HAP-1 (cell line): Measurements from ENCODE around the gene CHADL.

Experiments used
- DNase-seq, 2 experiments: peaks; one replicate each; pipeline ENCODE4 v3.0.0-alpha.2; 2016 to 2020; ENCODE audit warnings: low spot score in 2 of 2
- H3K27me3 ChIP-seq: fragments of 250-450 bp; sonication (Bioruptor Pico); 2 replicates; pipeline ENCODE4 v1.5.1; 2020; ENCODE audit warnings: low read depth, mild to moderate bottlenecking, moderate library complexity
- H3K36me3 ChIP-seq: fragments of 250-450 bp; sonication (Bioruptor Pico); replicated peaks from 2 replicates; pipeline ENCODE4 v1.5.1; 2020; ENCODE audit warnings: mild to moderate bottlenecking
- H3K4me1 ChIP-seq: fragments of 250-450 bp; sonication (Bioruptor Pico); 2 replicates; pipeline ENCODE4 v1.5.1; 2020; ENCODE audit warnings: mild to moderate bottlenecking
- H3K4me3 ChIP-seq: fragments of 250-450 bp; sonication (Bioruptor Pico); 2 replicates; pipeline ENCODE4 v1.5.1; 2020; ENCODE audit warnings: mild to moderate bottlenecking, moderate library complexity
- H3K9me3 ChIP-seq: fragments of 250-450 bp; sonication (Bioruptor Pico); 2 replicates; pipeline ENCODE4 v1.5.1; 2020; ENCODE audit warnings: mild to moderate bottlenecking, moderate library complexity
- in situ Hi-C: fragments of 300-500 bp; cut with MboI; formaldehyde crosslinking; loops from 3 replicates; pipeline ENCODE4 v1.14.3; 2020; ENCODE audit warnings: low sequenced_read_pairs, inconsistent platforms, mixed read lengths

The CHADL gene, protein sequence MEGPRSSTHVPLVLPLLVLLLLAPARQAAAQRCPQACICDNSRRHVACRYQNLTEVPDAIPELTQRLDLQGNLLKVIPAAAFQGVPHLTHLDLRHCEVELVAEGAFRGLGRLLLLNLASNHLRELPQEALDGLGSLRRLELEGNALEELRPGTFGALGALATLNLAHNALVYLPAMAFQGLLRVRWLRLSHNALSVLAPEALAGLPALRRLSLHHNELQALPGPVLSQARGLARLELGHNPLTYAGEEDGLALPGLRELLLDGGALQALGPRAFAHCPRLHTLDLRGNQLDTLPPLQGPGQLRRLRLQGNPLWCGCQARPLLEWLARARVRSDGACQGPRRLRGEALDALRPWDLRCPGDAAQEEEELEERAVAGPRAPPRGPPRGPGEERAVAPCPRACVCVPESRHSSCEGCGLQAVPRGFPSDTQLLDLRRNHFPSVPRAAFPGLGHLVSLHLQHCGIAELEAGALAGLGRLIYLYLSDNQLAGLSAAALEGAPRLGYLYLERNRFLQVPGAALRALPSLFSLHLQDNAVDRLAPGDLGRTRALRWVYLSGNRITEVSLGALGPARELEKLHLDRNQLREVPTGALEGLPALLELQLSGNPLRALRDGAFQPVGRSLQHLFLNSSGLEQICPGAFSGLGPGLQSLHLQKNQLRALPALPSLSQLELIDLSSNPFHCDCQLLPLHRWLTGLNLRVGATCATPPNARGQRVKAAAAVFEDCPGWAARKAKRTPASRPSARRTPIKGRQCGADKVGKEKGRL

DNA sequence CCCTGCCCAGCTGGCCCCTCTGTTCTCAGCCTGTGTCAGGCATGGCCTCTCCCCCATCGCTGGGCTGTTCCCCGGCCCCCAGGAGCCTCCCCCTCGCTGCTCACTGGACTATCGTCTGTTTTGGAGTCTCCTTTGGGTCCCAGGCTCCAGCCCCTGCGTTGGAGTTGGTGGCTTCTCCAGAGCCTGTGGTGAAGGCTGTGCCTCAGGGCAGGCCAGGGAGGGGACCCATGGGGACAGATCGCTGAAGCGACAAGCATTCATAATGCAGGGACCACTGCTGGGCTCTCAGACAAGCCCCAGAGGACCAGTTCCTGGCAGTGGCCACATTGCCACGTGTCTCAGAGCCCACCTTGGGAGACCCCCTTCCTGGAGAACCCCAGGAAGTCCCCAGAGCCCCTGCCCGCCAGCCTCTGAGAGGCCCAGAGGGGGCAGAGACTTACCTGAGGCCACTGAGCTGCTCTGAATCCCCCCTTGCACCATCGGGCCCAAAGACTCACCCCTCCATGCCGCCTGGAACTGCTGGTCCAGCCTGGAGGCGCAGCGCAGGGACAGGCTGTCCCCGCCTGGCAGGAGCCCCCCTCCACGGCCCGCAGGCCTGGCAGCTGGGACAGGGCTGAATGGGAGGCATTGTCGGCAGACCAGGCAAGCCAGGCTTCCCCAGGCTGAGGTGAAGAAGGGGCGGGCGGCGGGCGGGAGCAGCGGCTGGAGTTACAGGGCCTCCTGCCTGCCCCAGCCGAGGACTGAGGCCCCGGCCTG lies at the start of gene CHADL:
Gene CHADL (minus strand): TSS at position 555 of the 756 bp plus-strand sequence. CDS start 50 bp downstream, at position 505.
- DNase-seq = no peak
- Histone ChIP-seq H3K36me3 (peaks cover 5% of the 10 kb centered on the region), H3K9me3 (no peaks in the 10 kb centered on the region), H3K27me3 (no peaks in the 10 kb centered on the region), H3K4me3 (no peak within 1 kb of the TSS), H3K4me1 (peaks cover 3% of the 10 kb centered on the region)
- in situ Hi-C loops = no loop called here

DNA sequence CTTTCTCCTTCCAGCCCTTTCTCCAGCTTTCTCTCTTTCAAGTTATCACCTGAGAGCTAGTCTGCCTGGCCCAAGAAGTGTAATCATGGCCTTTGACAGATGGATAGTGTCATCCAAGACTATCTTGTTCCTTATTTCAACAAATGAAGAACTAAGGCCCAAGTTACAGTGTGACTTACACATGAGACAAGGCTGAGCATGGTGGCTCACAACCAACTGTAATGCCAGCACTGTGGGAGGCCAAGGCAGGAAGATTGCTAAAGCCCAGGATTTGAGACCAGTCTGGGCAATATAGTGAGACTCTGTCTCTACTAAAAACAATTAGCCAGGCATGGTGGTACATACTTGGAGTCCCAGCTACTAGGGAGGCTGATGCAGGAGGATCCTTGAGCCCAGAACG lies 48.9 kb upstream of the CHADL start:
- peaks cover 3% of the 10 kb centered on the region for H3K36me3 ChIP-seq
- H3K4me3 ChIP-seq = no peak overlapping the region
- in situ Hi-C loops = no loop called here
- DNase-seq = no peak
- H3K9me3 ChIP-seq = no peaks in the 10 kb centered on the region
- H3K27me3 ChIP-seq = no peaks in the 10 kb centered on the region
- H3K4me1 ChIP-seq = peaks cover 12% of the 10 kb centered on the region

DNA sequence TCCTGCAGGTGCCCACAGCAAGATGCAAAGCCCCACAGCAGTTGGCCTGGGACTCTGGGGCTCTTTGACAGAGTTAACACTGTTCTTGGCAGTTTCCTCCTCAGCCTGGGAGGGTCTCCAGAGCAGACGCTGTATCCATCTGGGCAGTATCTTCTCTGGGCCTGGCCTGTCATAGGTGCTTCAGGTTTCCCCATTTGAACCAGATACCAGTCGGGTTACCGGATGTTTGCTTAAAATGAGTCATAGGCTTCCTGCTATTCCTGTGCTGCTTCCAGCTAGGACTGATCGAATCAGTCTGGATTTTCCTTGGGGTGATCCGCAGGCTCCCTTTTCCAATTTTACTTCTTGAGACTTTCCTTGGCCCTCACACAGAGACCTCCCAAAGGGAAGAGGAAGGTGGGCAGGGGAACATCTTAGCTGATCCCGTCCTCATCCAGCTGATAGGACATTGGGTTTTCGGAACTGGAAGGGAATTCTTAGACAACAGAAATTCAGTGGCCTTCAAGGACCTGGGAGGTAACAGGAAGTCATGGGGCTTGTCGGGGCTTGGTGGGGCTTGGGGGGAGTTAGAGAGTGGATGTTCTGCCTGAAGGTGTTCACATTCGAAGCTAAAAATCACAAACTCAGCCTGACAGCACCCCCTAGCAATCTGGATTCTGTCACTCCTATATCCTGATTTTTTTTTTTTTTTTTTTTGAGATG lies 47.7 kb upstream of the CHADL start:
- DNase-seq = no peak
- no peak overlapping the region for H3K4me3 ChIP-seq

DNA sequence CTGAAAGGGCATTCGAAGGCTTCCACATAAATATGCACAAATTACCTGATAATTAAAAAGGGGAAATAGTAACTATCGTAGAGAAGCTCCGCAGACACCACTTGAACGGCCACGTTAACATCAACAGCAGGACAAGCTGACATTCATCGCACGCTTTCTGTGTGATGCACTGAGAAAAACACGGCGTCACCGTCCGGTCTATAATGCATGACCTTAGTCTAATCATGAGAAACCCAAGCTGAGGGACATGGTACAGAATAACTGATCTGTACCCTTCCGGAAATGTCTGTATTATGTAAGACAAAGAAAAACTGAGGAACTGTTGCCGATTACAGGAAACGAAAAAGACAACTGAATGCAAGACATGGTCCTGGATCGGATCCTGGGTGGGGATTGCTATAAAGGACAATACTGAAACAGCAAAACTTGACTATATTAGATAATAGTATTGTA lies 45.9 kb upstream of the CHADL start:
- Histone ChIP-seq H3K36me3 (peaks cover 32% of the 10 kb centered on the region), H3K4me1 (peaks cover 13% of the 10 kb centered on the region), H3K9me3 (no peaks in the 10 kb centered on the region), H3K4me3 (peak overlapping the region; percentile 91), H3K27me3 (no peaks in the 10 kb centered on the region)
- in situ Hi-C loops = no loop called here
- peak in 1 of 2 experiments; percentile 23 for DNase-seq

More for the DNA sequence above, 47.7 kb upstream of the CHADL start:
- Histone ChIP-seq H3K9me3 (no peaks in the 10 kb centered on the region), H3K4me1 (peaks cover 13% of the 10 kb centered on the region), H3K27me3 (no peaks in the 10 kb centered on the region), H3K36me3 (peaks cover 16% of the 10 kb centered on the region)
- in situ Hi-C loops = no loop called here

DNA sequence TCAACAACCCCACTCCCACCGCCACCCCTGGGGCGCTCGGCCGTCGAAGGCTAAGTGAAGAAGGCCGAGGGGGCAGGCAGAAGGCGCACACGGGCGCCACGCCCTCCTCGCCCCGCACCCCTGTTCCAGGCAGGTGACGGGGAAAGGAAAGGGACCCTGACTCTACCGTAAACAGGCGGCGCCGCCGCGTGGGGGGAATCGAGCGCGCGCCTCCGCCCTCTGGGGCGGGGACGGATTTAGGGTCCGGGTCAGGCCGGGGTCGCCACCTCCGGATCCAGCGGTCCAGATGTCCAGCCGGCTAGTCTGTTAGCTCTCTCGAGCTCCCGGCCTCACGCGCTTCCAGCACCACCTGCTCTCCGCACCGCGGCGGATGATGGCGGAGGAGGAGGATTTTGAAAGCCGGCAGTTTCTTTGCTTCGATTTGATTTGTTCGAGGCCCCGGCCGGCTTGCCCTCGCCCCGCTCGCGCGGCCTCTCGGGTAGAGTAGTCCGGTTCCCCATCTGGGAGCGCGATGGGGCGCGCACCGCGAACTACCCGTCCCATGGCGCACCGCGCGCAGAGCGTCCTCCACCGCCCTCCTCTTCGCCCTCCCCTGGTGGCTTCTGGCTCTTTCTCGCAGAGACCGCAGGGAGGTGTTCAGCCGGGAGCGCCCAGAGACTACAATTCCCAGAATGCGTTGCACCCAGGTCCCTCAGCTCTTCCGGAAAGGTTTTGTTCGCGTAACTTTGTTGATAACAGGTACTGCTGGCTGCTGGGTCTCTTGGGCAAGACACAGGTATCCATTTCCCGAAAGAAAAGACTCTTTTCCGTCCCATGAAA lies 45.3 kb upstream of the CHADL start, which contains the start of gene RANGAP1:
Gene RANGAP1 (minus strand): TSS at position 368 of the 819 bp plus-strand sequence. CDS start 5,143 bp downstream, outside the sequence.
- in situ Hi-C loops = no loop called here
- Histone ChIP-seq H3K4me3 (peak within 1 kb of the TSS; percentile 91), H3K27me3 (no peaks in the 10 kb centered on the region), H3K4me1 (peaks cover 11% of the 10 kb centered on the region), H3K9me3 (no peaks in the 10 kb centered on the region), H3K36me3 (peaks cover 38% of the 10 kb centered on the region)
- peak; percentile 98 for DNase-seq

DNA sequence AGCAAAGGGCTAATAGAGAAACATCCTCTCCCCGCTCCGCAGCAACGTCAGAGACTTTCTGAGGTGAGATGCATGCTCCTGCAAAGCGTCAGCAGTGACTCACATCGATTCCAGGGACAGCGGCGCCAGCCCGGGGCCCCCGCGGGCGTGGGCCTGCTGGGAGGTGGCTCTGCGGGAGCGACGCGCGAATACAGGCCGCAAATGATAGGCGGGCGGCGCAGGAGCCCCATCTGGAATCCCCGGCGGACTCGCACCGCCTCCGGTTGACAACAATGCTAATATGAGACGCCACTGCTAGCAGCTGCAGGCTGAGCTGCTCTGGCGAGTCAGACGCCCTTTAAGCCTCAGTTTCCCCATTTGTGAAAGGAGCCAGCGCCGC lies 44.7 kb upstream of the CHADL start:
- peaks cover 5% of the 10 kb centered on the region for H3K4me1 ChIP-seq

DNA sequence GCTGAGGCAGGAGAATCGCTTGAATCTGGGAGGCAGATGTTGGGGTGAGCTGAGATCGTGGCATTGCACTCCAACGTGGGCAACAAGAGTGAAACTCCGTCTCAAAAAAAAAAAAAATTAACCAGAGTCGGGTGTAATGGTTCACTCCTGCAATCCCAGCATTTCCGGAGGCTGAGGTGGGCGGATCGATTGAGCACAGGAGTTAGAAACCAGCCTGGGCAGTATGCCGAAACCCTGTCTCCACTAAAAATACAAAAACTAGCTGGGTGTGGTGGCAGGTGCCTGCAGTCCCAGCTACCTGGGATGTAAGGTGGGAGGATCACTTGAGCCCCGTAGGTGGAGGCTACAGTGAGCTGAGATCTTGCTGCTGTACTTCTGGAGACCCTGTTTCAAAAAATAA lies 43.7 kb upstream of the CHADL start:
- H3K4me3 ChIP-seq = peak overlapping the region; percentile 91
- DNase-seq = no peak
- in situ Hi-C loops = no loop called here
- H3K27me3 ChIP-seq = no peaks in the 10 kb centered on the region
- H3K4me1 ChIP-seq = peaks cover 2% of the 10 kb centered on the region; the same call in 1 of the 2 replicates
- H3K36me3 ChIP-seq = peaks cover 52% of the 10 kb centered on the region
- H3K9me3 ChIP-seq = no peaks in the 10 kb centered on the region

More for the DNA sequence above, 44.7 kb upstream of the CHADL start:
- no peaks in the 10 kb centered on the region for H3K27me3 ChIP-seq
- DNase-seq = peak in 1 of 2 experiments; percentile 54
- peaks cover 44% of the 10 kb centered on the region for H3K36me3 ChIP-seq
- peak overlapping the region; percentile 91 for H3K4me3 ChIP-seq
- in situ Hi-C loops = no loop called here
- H3K9me3 ChIP-seq = no peaks in the 10 kb centered on the region

DNA sequence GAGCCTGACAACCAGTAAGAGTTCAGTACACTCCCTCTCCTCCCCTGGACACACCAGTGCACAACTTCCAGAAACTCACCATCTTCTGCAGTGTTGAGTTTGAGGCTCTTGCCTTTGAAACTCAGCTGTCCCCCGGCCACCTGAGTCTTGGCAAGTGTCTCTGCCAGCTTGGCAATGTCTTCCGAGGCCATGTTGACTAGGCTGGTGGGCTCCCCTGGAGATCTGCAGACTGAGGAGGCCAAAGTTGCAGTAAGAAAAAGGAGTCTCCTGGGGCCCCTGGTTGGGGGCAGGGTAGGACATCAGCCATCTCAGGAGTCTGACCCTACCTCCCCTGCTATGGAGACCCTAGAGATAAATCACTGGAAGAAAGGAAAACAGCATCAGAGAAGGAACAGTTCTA lies 40.1 kb upstream of the CHADL start:
- peaks cover 84% of the 10 kb centered on the region for H3K36me3 ChIP-seq

DNA sequence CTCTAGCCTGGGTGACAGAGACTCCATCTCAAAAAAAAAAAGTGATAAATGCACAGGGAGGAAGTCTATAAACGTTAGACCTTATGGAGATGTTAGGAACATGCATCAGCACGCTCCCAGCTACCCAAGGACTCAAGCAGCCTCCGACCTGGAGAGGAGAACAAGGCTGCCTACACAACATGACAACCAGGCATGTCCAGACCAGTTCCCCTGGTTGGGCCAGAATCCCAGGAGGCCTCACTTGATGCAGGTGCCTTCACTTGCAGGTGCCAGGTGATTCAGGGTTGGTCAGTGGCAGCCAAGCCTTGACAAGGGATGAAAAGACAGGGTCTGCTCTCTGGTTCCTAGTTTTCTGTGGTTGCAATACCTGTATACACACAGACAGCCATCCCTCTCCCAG lies 39.3 kb upstream of the CHADL start:
- DNase-seq = no peak
- Histone ChIP-seq H3K4me1 (peaks cover 2% of the 10 kb centered on the region; the same call in 1 of the 2 replicates), H3K9me3 (no peaks in the 10 kb centered on the region), H3K36me3 (peaks cover 92% of the 10 kb centered on the region), H3K4me3 (no peak overlapping the region), H3K27me3 (no peaks in the 10 kb centered on the region)
- in situ Hi-C loops = no loop called here

More for the DNA sequence above, 40.1 kb upstream of the CHADL start:
- H3K4me1 ChIP-seq = peaks cover 2% of the 10 kb centered on the region; the same call in 1 of the 2 replicates
- DNase-seq = no peak
- H3K27me3 ChIP-seq = no peaks in the 10 kb centered on the region
- H3K4me3 ChIP-seq = no peak overlapping the region
- in situ Hi-C loops = no loop called here
- H3K9me3 ChIP-seq = no peaks in the 10 kb centered on the region

DNA sequence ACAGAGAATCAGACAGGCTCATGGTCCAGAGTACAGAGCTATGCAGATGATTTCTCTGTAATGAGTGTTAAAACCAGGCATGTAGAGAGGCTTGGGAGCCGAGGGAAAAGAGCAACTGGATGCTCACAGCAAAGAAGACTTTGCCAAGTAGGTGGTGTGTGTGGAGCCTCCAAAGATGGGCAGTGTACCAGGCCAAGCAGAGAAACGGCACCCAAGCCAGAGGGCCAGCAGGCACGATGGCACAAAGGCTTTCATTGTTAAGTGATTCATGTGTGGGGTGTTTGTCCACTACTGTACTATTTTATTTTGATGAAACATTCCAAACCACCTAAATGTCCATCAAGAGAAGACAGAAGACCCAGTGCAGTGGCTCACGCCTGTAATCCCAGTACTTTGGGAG lies 34.1 kb upstream of the CHADL start:
- in situ Hi-C loops = no loop called here
- no peak for DNase-seq
- H3K4me3 ChIP-seq = no peak overlapping the region
- H3K27me3 ChIP-seq = no peaks in the 10 kb centered on the region
- no peaks in the 10 kb centered on the region for H3K4me1 ChIP-seq
- peaks cover 91% of the 10 kb centered on the region for H3K36me3 ChIP-seq
- H3K9me3 ChIP-seq = no peaks in the 10 kb centered on the region

DNA sequence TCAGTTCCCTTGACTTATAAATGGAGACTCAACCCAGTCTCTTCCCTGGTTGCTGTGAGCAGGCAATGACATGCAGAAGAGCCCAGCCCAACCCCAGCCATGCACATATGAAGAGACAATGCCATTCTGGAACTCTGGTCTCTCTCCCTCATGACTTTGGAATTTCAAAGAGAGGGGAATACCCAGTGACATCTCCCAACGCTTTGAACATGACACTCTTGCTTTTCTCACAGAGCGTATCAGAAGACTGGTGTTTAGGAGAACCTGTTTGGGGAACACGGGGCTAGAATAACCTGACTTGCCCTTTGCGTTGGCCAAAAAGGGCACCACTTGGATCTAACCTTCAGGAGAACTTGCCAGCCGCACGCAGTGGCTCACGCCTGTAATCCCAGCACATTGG lies 32.4 kb upstream of the CHADL start:
- DNase-seq = no peak
- Histone ChIP-seq H3K36me3 (peaks cover 92% of the 10 kb centered on the region), H3K4me1 (no peaks in the 10 kb centered on the region), H3K27me3 (no peaks in the 10 kb centered on the region), H3K9me3 (no peaks in the 10 kb centered on the region), H3K4me3 (no peak overlapping the region)
- in situ Hi-C loops = no loop called here

DNA sequence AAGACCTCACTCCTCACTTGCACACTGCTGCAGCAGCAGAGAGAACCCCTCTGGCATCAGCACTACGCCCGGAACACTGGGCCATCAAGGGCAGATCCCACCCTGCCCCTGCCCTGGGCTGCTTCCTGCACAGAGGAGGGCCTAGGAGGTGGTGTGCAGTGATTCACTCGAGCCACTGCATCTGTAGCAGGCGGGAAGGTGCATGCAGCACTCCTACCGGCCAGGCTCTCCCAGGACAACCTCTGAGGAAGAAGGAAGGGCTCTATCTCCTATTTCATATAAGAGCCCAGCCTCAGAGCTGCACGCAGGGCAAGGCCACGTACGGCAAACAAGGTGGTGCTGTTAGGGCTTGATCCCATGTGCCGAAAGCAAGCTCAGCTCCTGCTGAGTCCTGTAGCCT lies 31.1 kb upstream of the CHADL start:
- no peak for DNase-seq
- Histone ChIP-seq H3K4me1 (no peaks in the 10 kb centered on the region), H3K27me3 (no peaks in the 10 kb centered on the region), H3K9me3 (no peaks in the 10 kb centered on the region), H3K4me3 (no peak overlapping the region), H3K36me3 (peaks cover 94% of the 10 kb centered on the region)
- in situ Hi-C loops = no loop called here
